H9 (cell line): ENCODE measurements around the gene SENP2. TPM values are rescaled to one million over a fixed set of nuclear protein-coding genes. Genes with fewer than 3 reads are reported as not detected.

Experiments
- DNase-seq: peaks from one replicate; pipeline ENCODE4 v3.0.0-alpha.2; 2017
- H2AFZ ChIP-seq: one replicate; pipeline ENCODE4 v1.6.1; 2013; ENCODE audit warnings: mild to moderate bottlenecking, low read length, control low read depth, moderate library complexity
- H2AK5ac ChIP-seq: 2 replicates; pipeline ENCODE4 v1.6.1; 2013; ENCODE audit warnings: low read length, control low read depth, mixed read lengths; ENCODE audit not compliant: insufficient read length
- H2BK120ac ChIP-seq: one replicate; pipeline ENCODE4 v1.6.1; 2013; ENCODE audit warnings: low read depth, mild to moderate bottlenecking, low read length, control low read depth, inconsistent platforms; ENCODE audit not compliant: poor library complexity, severe bottlenecking
- H2BK12ac ChIP-seq: 2 replicates; pipeline ENCODE4 v1.6.1; 2013; ENCODE audit warnings: low read length, control low read depth, mixed read lengths, low read depth; ENCODE audit not compliant: insufficient read length
- H2BK15ac ChIP-seq: 2 replicates; pipeline ENCODE4 v1.6.1; 2013; ENCODE audit warnings: low read depth, low read length, control low read depth
- H2BK20ac ChIP-seq: one replicate; pipeline ENCODE4 v1.6.1; 2013; ENCODE audit warnings: low read depth, mild to moderate bottlenecking, low read length, control low read depth, inconsistent platforms; ENCODE audit not compliant: poor library complexity, severe bottlenecking
- H2BK5ac ChIP-seq: 2 replicates; pipeline ENCODE4 v1.6.1; 2013; ENCODE audit warnings: low read length, control low read depth, mixed read lengths; ENCODE audit not compliant: insufficient read length
- H3K14ac ChIP-seq: 2 replicates; pipeline ENCODE4 v1.6.1; 2013; ENCODE audit warnings: low read length, control low read depth; ENCODE audit not compliant: insufficient read depth
- H3K18ac ChIP-seq: 2 replicates; pipeline ENCODE4 v1.6.1; 2013; ENCODE audit warnings: low read depth, mild to moderate bottlenecking, mixed read lengths, low read length, control low read depth; ENCODE audit not compliant: insufficient read length
- H3K23ac ChIP-seq: 2 replicates; pipeline ENCODE4 v1.6.1; 2013; ENCODE audit warnings: low read length, control low read depth, mixed read lengths, low read depth; ENCODE audit not compliant: insufficient read length
- H3K23me2 ChIP-seq: 2 replicates; pipeline ENCODE4 v1.6.1; 2013; ENCODE audit warnings: low read depth, mild to moderate bottlenecking, mixed read lengths, low read length, control low read depth; ENCODE audit not compliant: insufficient read length, poor library complexity, severe bottlenecking
- H3K27ac ChIP-seq: 2 replicates; pipeline ENCODE4 v1.5.1; 2013; ENCODE audit warnings: low read length, control low read depth, mixed read lengths, low read depth; ENCODE audit not compliant: insufficient read length
- H3K27me3 ChIP-seq: 2 replicates; pipeline ENCODE4 v1.6.1; 2013; ENCODE audit warnings: low read length, control low read depth, inconsistent platforms; ENCODE audit not compliant: insufficient read depth
- H3K4ac ChIP-seq: 2 replicates; pipeline ENCODE4 v1.6.1; 2013; ENCODE audit warnings: low read depth, mild to moderate bottlenecking, control low read depth, inconsistent platforms, low read length, moderate library complexity
- H3K4me1 ChIP-seq: 2 replicates; pipeline ENCODE4 v1.6.1; 2013; ENCODE audit warnings: low read length, control low read depth, inconsistent platforms; ENCODE audit not compliant: insufficient read depth
- H3K4me2 ChIP-seq: 2 replicates; pipeline ENCODE4 v1.6.1; 2013; ENCODE audit warnings: low read length, control low read depth, mixed read lengths; ENCODE audit not compliant: insufficient read length, insufficient read depth
- H3K56ac ChIP-seq: 2 replicates; pipeline ENCODE4 v1.6.1; 2013; ENCODE audit warnings: low read depth, mild to moderate bottlenecking, mixed read lengths, low read length, control low read depth; ENCODE audit not compliant: insufficient read length
- H3K79me1 ChIP-seq: 2 replicates; pipeline ENCODE4 v1.6.1; 2013; ENCODE audit warnings: low read depth, mild to moderate bottlenecking, moderate library complexity, low read length, control low read depth, inconsistent platforms; ENCODE audit not compliant: insufficient read depth, poor library complexity, severe bottlenecking
- H3K79me2 ChIP-seq: 2 replicates; pipeline ENCODE4 v1.6.1; 2013; ENCODE audit warnings: low read length, control low read depth, inconsistent platforms; ENCODE audit not compliant: insufficient read depth
- H3K9ac ChIP-seq: 2 replicates; pipeline ENCODE4 v1.6.1; 2013; ENCODE audit warnings: low read length, control low read depth, mixed read lengths; ENCODE audit not compliant: insufficient read length; ENCODE audit errors: extremely low read depth
- H3K9me3 ChIP-seq: one replicate; pipeline ENCODE4 v1.6.1; 2013; ENCODE audit warnings: low read depth, low read length, inconsistent platforms; ENCODE audit not compliant: control insufficient read depth
- H3T11ph ChIP-seq: one replicate; pipeline ENCODE4 v1.6.1; 2013; ENCODE audit warnings: mild to moderate bottlenecking, low read length, control low read depth, inconsistent platforms
- H4K20me1 ChIP-seq: one replicate; pipeline ENCODE4 v1.6.1; 2013; ENCODE audit not compliant: control insufficient read depth, insufficient read length, insufficient read depth
- H4K5ac ChIP-seq: 2 replicates; pipeline ENCODE4 v1.6.1; 2013; ENCODE audit warnings: low read depth, mild to moderate bottlenecking, mixed read lengths, low read length, control low read depth; ENCODE audit not compliant: insufficient read length
- H4K8ac ChIP-seq: replicated peaks from 2 replicates; pipeline ENCODE4 v1.6.1; 2013; ENCODE audit warnings: low read length, control low read depth, mixed read lengths, low read depth; ENCODE audit not compliant: insufficient read length
- H4K91ac ChIP-seq: 2 replicates; pipeline ENCODE4 v1.6.1; 2013; ENCODE audit warnings: low read depth, mild to moderate bottlenecking, moderate library complexity, mixed read lengths, low read length, control low read depth; ENCODE audit not compliant: insufficient read length
- H3K27ac Mint-ChIP-seq, 3 experiments: 2 replicates in 2 of 3; 3 replicates in 1 of 3; pipeline ENCODE4 v1.8.0; 2020 to 2021; ENCODE audit warnings: mixed read lengths in 3 of 3, mild to moderate bottlenecking in 1 of 3, moderate library complexity in 1 of 3
- H3K27me3 Mint-ChIP-seq: 2 replicates; pipeline ENCODE4 v1.8.0; 2021; ENCODE audit warnings: low read depth, mild to moderate bottlenecking, moderate library complexity, mixed read lengths
- H3K36me3 Mint-ChIP-seq, 3 experiments: 2 replicates in 2 of 3; 3 replicates in 1 of 3; pipeline ENCODE4 v1.8.0; 2020 to 2021; ENCODE audit warnings: low read depth in 3 of 3, mixed read lengths in 3 of 3; ENCODE audit not compliant: insufficient read depth in 1 of 3
- H3K4me1 Mint-ChIP-seq, 2 experiments: 2 replicates each; pipeline ENCODE4 v1.8.0; 2020; ENCODE audit warnings: mixed read lengths in 2 of 2
- H3K4me3 Mint-ChIP-seq, 2 experiments: 2 replicates in 1 of 2; 3 replicates in 1 of 2; pipeline ENCODE4 v1.8.0; 2020 to 2021; ENCODE audit warnings: mild to moderate bottlenecking in 2 of 2, mixed read lengths in 2 of 2, moderate library complexity in 1 of 2
- H3K9me3 Mint-ChIP-seq, 2 experiments: 2 replicates in 1 of 2; 3 replicates in 1 of 2; pipeline ENCODE4 v1.8.0; 2020; ENCODE audit warnings: mild to moderate bottlenecking in 2 of 2, mixed read lengths in 2 of 2, moderate library complexity in 1 of 2
- WGBS: extraction: QIAGEN DNeasy Blood & Tissue Kit; methylation state at CpG from one replicate; pipeline ENCODE4 v1.1.7; 2013; ENCODE audit warnings: missing lambda C conversion rate, low lambda C conversion rate, mixed read lengths; ENCODE audit not compliant: insufficient read length; ENCODE audit errors: extremely low coverage; 5-methylcytosine and 5-hydroxymethylcytosine counted together
- total RNA-seq: library from RNA; stranded (reverse); gene quantifications from 2 replicates; pipeline ENCODE4 v1.2.1, GENCODE V29; 2021
- TF ChIP-seq, protein P1 (sequence below): fragments of 200-600 bp; sonication (generic); conservative IDR thresholded peaks from 3 replicates; pipeline ENCODE4 v1.8.0; 2021; ENCODE audit warnings: antibody characterized with exemption, mild to moderate bottlenecking

SENP2 gene
- total RNA-seq, 1 experiment from 2014 or later, result 90.1 TPM

DNA sequence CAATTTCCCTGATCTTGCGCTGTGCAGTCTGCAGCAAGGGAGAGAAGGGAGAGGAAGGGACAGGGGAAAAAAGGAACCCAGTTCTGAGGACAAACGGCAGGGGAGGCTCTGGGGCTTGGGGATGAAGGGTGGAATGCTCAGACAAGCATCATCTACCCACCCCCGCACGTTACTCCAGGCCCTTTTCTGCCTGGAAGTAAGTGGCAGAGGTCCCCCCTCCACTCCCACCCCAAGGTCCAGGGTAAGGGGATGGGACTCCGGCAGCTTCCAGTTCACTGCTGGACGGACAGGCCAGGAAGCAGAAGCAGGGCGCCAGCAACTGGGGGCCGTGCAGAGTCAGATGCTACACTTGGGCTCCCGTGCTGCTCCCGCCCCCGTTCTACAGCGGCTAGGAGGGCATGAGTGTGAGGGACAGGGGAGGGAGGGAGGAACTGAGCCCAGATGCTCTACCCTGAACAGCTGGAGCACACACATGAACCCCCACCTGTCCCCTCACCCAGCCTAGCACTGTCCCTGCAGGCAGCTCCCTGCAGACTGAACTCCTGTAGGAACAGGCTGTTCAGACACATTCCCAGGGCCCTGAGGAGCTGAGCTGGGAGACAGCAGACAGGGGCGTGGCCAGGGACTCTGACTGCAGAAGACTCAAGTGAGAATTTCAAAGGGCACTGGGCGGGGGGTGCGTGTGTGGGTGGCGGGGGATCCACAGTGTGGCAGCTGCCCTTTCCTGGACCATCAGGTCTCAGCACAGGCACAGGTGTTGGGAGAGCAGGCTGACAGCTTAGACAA lies 59.7 kb downstream of the SENP2 start:
- Histone ChIP-seq H3K9me3 (no peaks in the 10 kb centered on the region), H2BK20ac (no peak overlapping the region), H4K5ac (no peak overlapping the region), H4K91ac (no peak overlapping the region), H3K56ac (no peak overlapping the region), H3K23ac (no peak overlapping the region), H2AK5ac (no peak overlapping the region), H3K27ac (no peak overlapping the region), H2BK5ac (no peak overlapping the region), H2AFZ (no peak overlapping the region), H2BK12ac (no peak overlapping the region), H3K79me1 (no peaks in the 10 kb centered on the region), H3K4me2 (no peak overlapping the region), H3K79me2 (no peaks in the 10 kb centered on the region), H3K4ac (no peak overlapping the region), H3K4me1 (peaks cover 7% of the 10 kb centered on the region; the same call in 1 of the 2 replicates), H4K20me1 (no peaks in the 10 kb centered on the region), H2BK15ac (no peak overlapping the region), H3K14ac (no peak overlapping the region; the same call in 1 of the 2 replicates), H3K18ac (no peak overlapping the region), H3K23me2 (no peaks in the 10 kb centered on the region), H4K8ac (no peak overlapping the region), H2BK120ac (no peak overlapping the region), H3K27me3 (no peaks in the 10 kb centered on the region), H3T11ph (no peak overlapping the region), H3K9ac (no peak overlapping the region)
- Mint-ChIP-seq H3K27ac (peak overlapping the region; percentile 66 to 96 (median 75); a peak in 5 of 7 replicates), H3K9me3 (no peaks in the 10 kb centered on the region), H3K4me3 (peak overlapping the region; percentile 1 to 29; a peak in 2 of 5 replicates), H3K4me1 (peaks cover 31 to 45% of the 10 kb centered on the region in 2 experiments), H3K27me3 (peaks cover 3% of the 10 kb centered on the region; the same call in 1 of the 2 replicates), H3K36me3 (peaks cover 40 to 71% (median 71%) of the 10 kb centered on the region in 3 experiments)
- TF ChIP-seq, protein P1, sequence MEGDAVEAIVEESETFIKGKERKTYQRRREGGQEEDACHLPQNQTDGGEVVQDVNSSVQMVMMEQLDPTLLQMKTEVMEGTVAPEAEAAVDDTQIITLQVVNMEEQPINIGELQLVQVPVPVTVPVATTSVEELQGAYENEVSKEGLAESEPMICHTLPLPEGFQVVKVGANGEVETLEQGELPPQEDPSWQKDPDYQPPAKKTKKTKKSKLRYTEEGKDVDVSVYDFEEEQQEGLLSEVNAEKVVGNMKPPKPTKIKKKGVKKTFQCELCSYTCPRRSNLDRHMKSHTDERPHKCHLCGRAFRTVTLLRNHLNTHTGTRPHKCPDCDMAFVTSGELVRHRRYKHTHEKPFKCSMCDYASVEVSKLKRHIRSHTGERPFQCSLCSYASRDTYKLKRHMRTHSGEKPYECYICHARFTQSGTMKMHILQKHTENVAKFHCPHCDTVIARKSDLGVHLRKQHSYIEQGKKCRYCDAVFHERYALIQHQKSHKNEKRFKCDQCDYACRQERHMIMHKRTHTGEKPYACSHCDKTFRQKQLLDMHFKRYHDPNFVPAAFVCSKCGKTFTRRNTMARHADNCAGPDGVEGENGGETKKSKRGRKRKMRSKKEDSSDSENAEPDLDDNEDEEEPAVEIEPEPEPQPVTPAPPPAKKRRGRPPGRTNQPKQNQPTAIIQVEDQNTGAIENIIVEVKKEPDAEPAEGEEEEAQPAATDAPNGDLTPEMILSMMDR, result no peak
- WGBS, result no CpG with 5 or more reads among the region's 16 CpGs
- peak; percentile 68 for DNase-seq
